D721Med (cell line): ENCODE results near the gene GORASP1.

Source experiments
- DNase-seq: peaks from one replicate; pipeline ENCODE4 v3.0.0; 2011; ENCODE audit warnings: low spot score; ENCODE audit not compliant: insufficient read length
- FAIRE-seq: peaks from 2 replicates; lab custom pipeline; 2011; peaks lifted over from hg19 to GRCh38; lab: Jason Lieb, UNC
- TF ChIP-seq, protein P1 (sequence below): IDR thresholded peaks from 2 replicates; pipeline ENCODE4 v1.5.1; 2012; ENCODE audit warnings: mild to moderate bottlenecking, control low read depth; ENCODE audit not compliant: insufficient read depth; ENCODE audit errors: missing control alignments

The GORASP1 gene

DNA sequence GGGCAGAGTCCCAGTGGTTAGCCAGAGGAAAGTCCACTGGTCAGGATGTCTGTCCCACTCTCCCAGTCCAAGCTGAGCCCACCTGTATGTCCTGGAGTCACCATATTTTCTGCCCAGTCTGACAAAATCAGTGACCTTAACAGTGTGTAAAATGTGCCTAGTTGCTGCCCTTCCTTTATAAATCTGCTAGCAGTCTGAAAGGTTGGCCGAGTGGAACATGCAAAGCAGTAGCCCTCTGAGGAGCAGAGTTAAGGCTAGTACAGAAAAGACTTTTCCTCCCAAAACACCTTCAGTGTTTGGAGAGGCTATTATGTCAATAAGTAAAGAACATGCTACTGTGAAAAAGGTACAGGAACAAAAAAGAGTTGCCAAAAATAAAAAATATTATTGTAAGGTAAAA is 15.4 kb upstream of the GORASP1 start:
- TF ChIP-seq, protein P1, sequence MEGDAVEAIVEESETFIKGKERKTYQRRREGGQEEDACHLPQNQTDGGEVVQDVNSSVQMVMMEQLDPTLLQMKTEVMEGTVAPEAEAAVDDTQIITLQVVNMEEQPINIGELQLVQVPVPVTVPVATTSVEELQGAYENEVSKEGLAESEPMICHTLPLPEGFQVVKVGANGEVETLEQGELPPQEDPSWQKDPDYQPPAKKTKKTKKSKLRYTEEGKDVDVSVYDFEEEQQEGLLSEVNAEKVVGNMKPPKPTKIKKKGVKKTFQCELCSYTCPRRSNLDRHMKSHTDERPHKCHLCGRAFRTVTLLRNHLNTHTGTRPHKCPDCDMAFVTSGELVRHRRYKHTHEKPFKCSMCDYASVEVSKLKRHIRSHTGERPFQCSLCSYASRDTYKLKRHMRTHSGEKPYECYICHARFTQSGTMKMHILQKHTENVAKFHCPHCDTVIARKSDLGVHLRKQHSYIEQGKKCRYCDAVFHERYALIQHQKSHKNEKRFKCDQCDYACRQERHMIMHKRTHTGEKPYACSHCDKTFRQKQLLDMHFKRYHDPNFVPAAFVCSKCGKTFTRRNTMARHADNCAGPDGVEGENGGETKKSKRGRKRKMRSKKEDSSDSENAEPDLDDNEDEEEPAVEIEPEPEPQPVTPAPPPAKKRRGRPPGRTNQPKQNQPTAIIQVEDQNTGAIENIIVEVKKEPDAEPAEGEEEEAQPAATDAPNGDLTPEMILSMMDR = no peak
- FAIRE-seq (no peak), DNase-seq (no peak)

DNA sequence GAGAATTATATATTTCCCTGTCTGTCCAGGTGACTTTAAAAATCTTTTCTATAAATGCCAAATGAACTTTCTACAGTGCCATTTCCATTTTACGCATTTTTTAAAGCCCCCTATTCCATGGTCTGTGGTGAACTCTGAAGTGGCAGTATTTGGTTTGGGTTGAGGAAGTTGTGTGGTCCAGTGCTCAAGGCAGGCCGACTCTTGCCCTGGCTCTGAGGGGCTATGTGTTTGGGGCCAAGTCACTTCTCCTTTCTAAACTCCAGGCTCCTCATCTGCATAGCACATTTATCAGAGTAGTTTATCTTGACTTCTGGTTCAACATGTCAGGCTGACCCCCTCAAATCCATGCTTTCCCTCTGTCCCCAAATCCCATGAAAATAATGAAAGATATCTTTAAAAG is 14.2 kb upstream of the GORASP1 start:
- FAIRE-seq (no peak), DNase-seq (no peak)
- TF ChIP-seq, protein P1 = no peak

- no peak for DNase-seq
- TF ChIP-seq, protein P1 = no peak
- no peak for FAIRE-seq
These were observed 11.7 kb upstream of the GORASP1 start for GRCh38 chr3:39118931-39119660.

DNA sequence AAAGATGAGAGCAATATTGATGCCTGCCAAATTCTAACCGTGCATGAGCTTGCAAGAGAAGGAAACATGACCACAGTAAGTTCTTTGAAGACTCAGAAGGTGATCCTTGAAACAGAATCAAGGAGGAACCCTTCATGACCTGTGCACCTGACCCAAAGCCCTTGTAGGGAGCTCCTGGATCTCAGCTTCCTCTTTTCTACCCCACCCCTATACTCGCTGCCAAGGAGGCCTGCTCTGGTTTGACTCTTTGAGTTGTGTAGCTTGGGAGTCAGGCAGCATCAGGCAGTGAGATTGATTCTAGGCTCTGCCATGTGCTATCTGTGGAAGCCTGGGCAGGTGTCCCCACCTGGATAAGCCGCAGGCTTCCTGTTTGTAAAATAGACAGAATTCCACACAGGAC is 10.7 kb upstream of the GORASP1 start:
- FAIRE-seq (no peak), DNase-seq (no peak)
- TF ChIP-seq, protein P1 = no peak

DNA sequence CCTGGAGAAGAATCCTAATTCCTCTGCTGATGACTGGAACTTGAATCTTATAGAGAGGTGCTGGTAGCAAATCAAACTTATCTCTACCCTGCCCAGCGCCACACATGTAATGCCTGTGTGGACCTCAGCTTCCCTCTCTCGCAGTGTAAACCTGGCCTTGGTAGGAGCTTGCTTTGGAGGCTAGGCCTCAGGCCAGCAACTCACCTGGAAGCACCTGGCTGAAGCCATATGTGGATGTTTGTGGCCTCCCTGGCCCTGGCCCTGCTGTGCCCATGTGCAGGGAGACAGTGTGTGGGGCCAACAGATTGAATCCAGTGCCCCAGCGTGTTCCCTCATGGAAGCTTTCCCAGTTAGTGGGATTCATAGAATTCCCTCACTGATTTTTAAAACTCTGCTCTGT is 8.4 kb upstream of the GORASP1 start:
- TF ChIP-seq, protein P1 = no peak
- FAIRE-seq (no peak), DNase-seq (no peak)

GRCh38 chr3:39114456-39114855 is 7.0 kb upstream of the GORASP1 start:
- TF ChIP-seq, protein P1 = no peak
- FAIRE-seq = no peak
- DNase-seq = no peak

- DNase-seq = no peak
- TF ChIP-seq, protein P1 = no peak
- no peak for FAIRE-seq
These were observed 5.9 kb upstream of the GORASP1 start for GRCh38 chr3:39113291-39113690.
